Spleen (tissue), 11 donors: ENCODE measurements around the gene GMNN. TPM values are rescaled to one million over a fixed set of nuclear protein-coding genes. Genes with fewer than 3 reads are reported as not detected.

ENCODE experiments used
- DNase-seq: peaks from one replicate; pipeline ENCODE4 v3.0.0-alpha.2; 2020
- H3K27ac ChIP-seq, 8 donors: fragments of 200-600 bp; sonication (generic) in 7 of 8; 1 replicate in 4 of 8; 2 replicates in 4 of 8; pipeline versions ENCODE4 v1.5.0 to v1.8.0; 2016 to 2021; ENCODE audit warnings: inconsistent platforms in 4 of 8, mild to moderate bottlenecking in 4 of 8, moderate library complexity in 1 of 8
- H3K27me3 ChIP-seq, 7 donors: fragments of 200-600 bp; sonication (generic) in 6 of 7; replicated peaks in 1 of 7; 1 replicate in 4 of 7; 2 replicates in 3 of 7; pipeline versions ENCODE4 v1.5.0 to v1.8.0; 2016 to 2021; ENCODE audit warnings: inconsistent platforms in 3 of 7, mild to moderate bottlenecking in 1 of 7
- H3K36me3 ChIP-seq, 6 donors: fragments of 200-600 bp; sonication (generic) in 5 of 6; 1 replicate in 4 of 6; 2 replicates in 2 of 6; pipeline versions ENCODE4 v1.5.0 to v1.8.0; 2016 to 2021; ENCODE audit warnings: inconsistent platforms in 2 of 6
- H3K4me1 ChIP-seq, 6 donors: fragments of 200-600 bp; sonication (generic) in 5 of 6; 1 replicate in 3 of 6; 2 replicates in 3 of 6; pipeline versions ENCODE4 v1.5.0 to v1.8.0; 2016 to 2021; ENCODE audit warnings: inconsistent platforms in 3 of 6
- H3K4me3 ChIP-seq, 8 donors: fragments of 200-600 bp; sonication (generic) in 7 of 8; 1 replicate in 4 of 8; 2 replicates in 4 of 8; pipeline versions ENCODE4 v1.5.0 to v1.8.0; 2016 to 2021; ENCODE audit warnings: inconsistent platforms in 4 of 8, mild to moderate bottlenecking in 4 of 8, moderate library complexity in 2 of 8
- H3K9me3 ChIP-seq, 8 donors: fragments of 200-600 bp; sonication (generic) in 7 of 8; 1 replicate in 4 of 8; 2 replicates in 4 of 8; pipeline versions ENCODE4 v1.5.0 to v1.8.0; 2016 to 2021; ENCODE audit warnings: inconsistent platforms in 4 of 8
- POLR2A ChIP-seq, 3 donors: fragments of 450-650 bp; IDR thresholded peaks; one replicate each; pipeline ENCODE4 v1.5.1; 2017; ENCODE audit warnings: antibody characterized with exemption in 3 of 3, mild to moderate bottlenecking in 1 of 3
- POLR2AphosphoS5 ChIP-seq, 3 donors: sonication (generic); formaldehyde crosslinking; IDR thresholded peaks; one replicate each; pipeline ENCODE4 v1.5.1; 2017; ENCODE audit warnings: antibody characterized with exemption in 3 of 3
- WGBS, 5 donors: extraction: QIAGEN DNeasy Blood & Tissue Kit in 3 of 5; methylation state at CpG; one replicate each; pipeline versions ENCODE4 v1.1.5 to v1.1.7; 2013 to 2018; 5-methylcytosine and 5-hydroxymethylcytosine counted together
- intact Hi-C: fragments of 100-400 bp; cut with DNase I; formaldehyde crosslinking; loops from one replicate; pipeline ENCODE4 v1.15.0; 2023; ENCODE audit warnings: low total_unique reads
- polyA plus RNA-seq, 3 donors: library from polyadenylated mRNA; stranded (reverse); fragments of 200-250 nt; gene quantifications; one replicate each; pipeline ENCODE4 v1.2.1, GENCODE V29; 2013
- total RNA-seq, 7 donors: library from RNA; depleted of rRNA in 3 of 7; stranded (reverse); fragments of >200 nt in 3 of 7; fragmentation: NEBNext Ultra II Directional in 4 of 7; extraction: Animal tissue kit (Norgen Biotek cat#: 25700) in 4 of 7; gene quantifications; one replicate each; pipeline versions ENCODE4 v1.1.0 to v1.2.1, GENCODE V29; 2016 to 2021
- TF ChIP-seq, protein P1 (sequence below), 11 experiments: fragments of 200-600 bp in 7 of 11; fragments of 450-650 bp in 4 of 11; sonication (generic) in 4 of 11; IDR thresholded peaks in 8 of 11; conservative IDR thresholded peaks in 3 of 11; 1 replicate in 7 of 11; 2 replicates in 4 of 11; pipeline versions ENCODE4 v1.4.0 to v1.8.0; 2016 to 2021; ENCODE audit warnings: antibody characterized with exemption in 11 of 11, inconsistent platforms in 4 of 11, mild to moderate bottlenecking in 1 of 11
- donor health status: healthy with polysubstance abuse.
- donor health status: DM: no; HTN: no; CAD: no; lungs with moderate emphysema.
- donor health status: DM: no; HTN: no; CAD: no.
- donor health status: Bipolar disorder and iron deficiency.
- donor health status: healthy.
- donor health status: DM: no; HTN: no; CAD: no.
- donor health status: DM: yes; HTN: yes; CAD: no.

The GMNN gene
- total and polyA plus RNA-seq, 10 donors, result 11.1 to 32.3 (median 16.1) TPM

GRCh38 chr6:24823185-24823584 is 48.4 kb downstream of the GMNN start:
- peaks cover 0 to 11% (median 0%) of the 10 kb centered on the region in 6 donors for H3K4me1 ChIP-seq
- 83 to 91% (median 87%) methylated on average over 2 of the region's 2 CpGs for WGBS, 5 donors
- no peak for DNase-seq
- no peaks in the 10 kb centered on the region for H3K27me3 ChIP-seq
- H3K36me3 ChIP-seq, result peaks cover 0 to 100% (median 72%) of the 10 kb centered on the region in 6 donors
- no peak overlapping the region for H3K4me3 ChIP-seq
- intact Hi-C loops, result no loop called here
- H3K27ac ChIP-seq, result no peak overlapping the region
- no peaks in the 10 kb centered on the region for H3K9me3 ChIP-seq
- TF ChIP-seq POLR2A (IDR thresholded peaks at IDR 0.05), result no peak
- TF ChIP-seq, protein P1, sequence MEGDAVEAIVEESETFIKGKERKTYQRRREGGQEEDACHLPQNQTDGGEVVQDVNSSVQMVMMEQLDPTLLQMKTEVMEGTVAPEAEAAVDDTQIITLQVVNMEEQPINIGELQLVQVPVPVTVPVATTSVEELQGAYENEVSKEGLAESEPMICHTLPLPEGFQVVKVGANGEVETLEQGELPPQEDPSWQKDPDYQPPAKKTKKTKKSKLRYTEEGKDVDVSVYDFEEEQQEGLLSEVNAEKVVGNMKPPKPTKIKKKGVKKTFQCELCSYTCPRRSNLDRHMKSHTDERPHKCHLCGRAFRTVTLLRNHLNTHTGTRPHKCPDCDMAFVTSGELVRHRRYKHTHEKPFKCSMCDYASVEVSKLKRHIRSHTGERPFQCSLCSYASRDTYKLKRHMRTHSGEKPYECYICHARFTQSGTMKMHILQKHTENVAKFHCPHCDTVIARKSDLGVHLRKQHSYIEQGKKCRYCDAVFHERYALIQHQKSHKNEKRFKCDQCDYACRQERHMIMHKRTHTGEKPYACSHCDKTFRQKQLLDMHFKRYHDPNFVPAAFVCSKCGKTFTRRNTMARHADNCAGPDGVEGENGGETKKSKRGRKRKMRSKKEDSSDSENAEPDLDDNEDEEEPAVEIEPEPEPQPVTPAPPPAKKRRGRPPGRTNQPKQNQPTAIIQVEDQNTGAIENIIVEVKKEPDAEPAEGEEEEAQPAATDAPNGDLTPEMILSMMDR (IDR thresholded peaks at IDR 0.05 in 8 of 11, conservative IDR thresholded peaks at IDR 0.05 in 3 of 11), result no peak
- TF ChIP-seq POLR2AphosphoS5 (IDR thresholded peaks at IDR 0.05), result no peak

DNA sequence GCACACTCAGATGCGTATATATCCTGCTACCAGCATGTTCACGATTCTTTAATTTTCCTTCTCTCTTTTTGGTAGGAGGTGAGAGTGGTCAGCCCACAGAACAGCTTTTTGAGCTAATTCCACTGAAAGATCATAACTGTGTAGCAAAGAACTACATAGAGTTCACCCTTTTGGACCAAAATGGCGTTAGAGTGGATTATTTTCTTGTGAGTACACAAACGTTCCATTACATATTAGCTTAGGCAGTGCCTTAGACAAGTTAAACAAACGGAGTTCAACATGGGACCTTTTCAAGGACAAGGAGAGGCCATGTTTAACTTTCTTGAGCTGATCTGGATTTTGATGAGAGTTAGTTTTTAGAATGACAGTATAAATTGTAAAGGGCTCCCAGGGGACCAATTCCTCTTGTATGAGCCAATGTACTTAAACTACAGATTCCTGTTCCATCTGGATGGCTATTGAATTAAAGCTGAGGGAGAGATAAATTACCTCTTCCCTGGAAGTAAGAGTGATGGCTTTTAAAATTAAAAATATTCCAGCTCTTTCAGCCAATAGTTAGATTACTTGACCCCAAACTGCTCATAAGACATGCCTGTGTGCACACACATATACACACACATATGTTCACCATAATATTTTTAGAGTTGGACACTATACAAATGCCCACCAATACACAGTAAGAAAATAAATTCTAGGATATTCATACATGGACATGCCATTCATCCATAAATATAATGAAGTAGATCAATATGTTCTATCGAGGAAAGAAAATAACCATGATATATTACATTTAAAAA is 49.6 kb downstream of the GMNN start:
- intact Hi-C loops, result no loop called here
- 94 to 98% (median 96%) methylated on average over 6 of the region's 6 CpGs for WGBS, 5 donors
- Histone ChIP-seq H3K27me3 (no peaks in the 10 kb centered on the region), H3K36me3 (peaks cover 0 to 100% (median 75%) of the 10 kb centered on the region in 6 donors), H3K4me3 (no peak overlapping the region), H3K4me1 (peaks cover 0 to 11% (median 0%) of the 10 kb centered on the region in 6 donors), H3K27ac (peak overlapping the region in 3 of 8 donors; percentile 19 to 50 (median 49)), H3K9me3 (no peaks in the 10 kb centered on the region)
- TF ChIP-seq, protein P1 (IDR thresholded peaks at IDR 0.05 in 8 of 11, conservative IDR thresholded peaks at IDR 0.05 in 3 of 11), result no peak
- TF ChIP-seq POLR2AphosphoS5 (IDR thresholded peaks at IDR 0.05) (no peak), POLR2A (IDR thresholded peaks at IDR 0.05) (no peak)
- DNase-seq, result no peak

DNA sequence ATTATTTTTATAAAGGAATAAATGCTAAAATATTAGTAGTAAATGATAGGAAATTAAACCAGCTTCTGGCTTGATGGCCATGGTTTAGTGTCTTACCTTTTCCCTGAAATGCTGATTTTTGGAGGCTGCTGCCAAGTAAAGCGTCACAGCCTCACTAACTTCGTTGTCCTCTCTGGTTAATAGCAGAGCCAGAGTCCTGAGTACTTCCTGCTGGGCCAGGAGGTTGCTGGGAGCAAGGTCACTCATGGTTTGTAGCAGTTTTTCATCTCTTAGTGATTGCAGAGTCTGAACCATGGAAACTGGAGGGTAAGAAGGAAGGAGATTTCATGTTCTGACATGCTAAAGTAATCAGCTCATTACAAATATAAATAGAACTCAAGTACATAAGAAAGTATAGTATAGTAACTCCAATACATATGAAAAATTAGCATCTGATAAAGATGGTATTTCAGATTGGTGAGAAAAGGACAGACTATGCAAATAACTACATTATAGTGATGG is 50.4 kb downstream of the GMNN start:
- TF ChIP-seq POLR2AphosphoS5 (IDR thresholded peaks at IDR 0.05), result peak in 1 of 3 donors; percentile 59
- TF ChIP-seq, protein P1 (IDR thresholded peaks at IDR 0.05 in 8 of 11, conservative IDR thresholded peaks at IDR 0.05 in 3 of 11), result no peak
- 62 to 77% (median 68%) methylated on average over 2 of the region's 2 CpGs for WGBS, 5 donors
- intact Hi-C loops, result no loop called here

GRCh38 chr6:24827162-24827561 is 52.4 kb downstream of the GMNN start:
- 92 to 98% (median 97%) methylated on average over 3 of the region's 3 CpGs for WGBS, 5 donors
- intact Hi-C loops, result no loop called here
- Histone ChIP-seq H3K27ac (no peak overlapping the region), H3K4me3 (no peak overlapping the region), H3K27me3 (no peaks in the 10 kb centered on the region), H3K4me1 (peaks cover 0 to 6% (median 3%) of the 10 kb centered on the region in 6 donors), H3K36me3 (peaks cover 0 to 100% (median 89%) of the 10 kb centered on the region in 6 donors), H3K9me3 (no peaks in the 10 kb centered on the region)
- no peak for DNase-seq
- TF ChIP-seq POLR2AphosphoS5 (IDR thresholded peaks at IDR 0.05), result peak in 1 of 3 donors; percentile 12
- TF ChIP-seq POLR2A (IDR thresholded peaks at IDR 0.05), result no peak

More for the DNA sequence above, 50.4 kb downstream of the GMNN start:
- no peaks in the 10 kb centered on the region for H3K27me3 ChIP-seq
- peak overlapping the region in 7 of 8 donors; percentile 2 to 50 (median 22) for H3K27ac ChIP-seq
- H3K4me3 ChIP-seq, result no peak overlapping the region
- H3K36me3 ChIP-seq, result peaks cover 0 to 100% (median 80%) of the 10 kb centered on the region in 6 donors
- no peak for DNase-seq
- H3K4me1 ChIP-seq, result peaks cover 0 to 11% (median 0%) of the 10 kb centered on the region in 6 donors
- no peaks in the 10 kb centered on the region for H3K9me3 ChIP-seq
